Glutamatergic neuron (in vitro differentiated cells): ENCODE measurements around the gene MED26. TPM values are rescaled to one million over a fixed set of nuclear protein-coding genes. Genes with fewer than 3 reads are reported as not detected.
"Not testable (repeated sequence)": the region's sequence is repeated elsewhere in the genome, so short reads cannot be mapped to it uniquely, and the experiment has no call there.

Source experiments
- DNase-seq: peaks from one replicate; pipeline ENCODE4 v3.0.0; 2022
- H3K27ac Mint-ChIP-seq: one replicate; pipeline ENCODE4 v1.8.0; 2020; ENCODE audit warnings: mild to moderate bottlenecking, mixed read lengths, inconsistent platforms; ENCODE audit not compliant: unreplicated experiment
- H3K27me3 Mint-ChIP-seq: one replicate; pipeline ENCODE4 v1.8.0; 2020; ENCODE audit warnings: mild to moderate bottlenecking, moderate library complexity, mixed read lengths, inconsistent platforms; ENCODE audit not compliant: unreplicated experiment
- H3K36me3 Mint-ChIP-seq: one replicate; pipeline ENCODE4 v1.8.0; 2020; ENCODE audit warnings: mild to moderate bottlenecking, mixed read lengths, inconsistent platforms; ENCODE audit not compliant: unreplicated experiment
- H3K4me1 Mint-ChIP-seq: one replicate; pipeline ENCODE4 v1.8.0; 2020; ENCODE audit warnings: mild to moderate bottlenecking, low read depth, mixed read lengths, inconsistent platforms; ENCODE audit not compliant: unreplicated experiment
- H3K4me3 Mint-ChIP-seq: one replicate; pipeline ENCODE4 v1.8.0; 2020; ENCODE audit warnings: mild to moderate bottlenecking, mixed read lengths, inconsistent platforms; ENCODE audit not compliant: unreplicated experiment
- H3K9me3 Mint-ChIP-seq: one replicate; pipeline ENCODE4 v1.8.0; 2020; ENCODE audit warnings: mild to moderate bottlenecking, moderate library complexity, mixed read lengths, inconsistent platforms; ENCODE audit not compliant: unreplicated experiment
- total RNA-seq: library from RNA; stranded (reverse); fragmentation: NEBNext Ultra II Directional; extraction: Animal tissue kit (Norgen Biotek cat#: 25700); gene quantifications from one replicate; pipeline ENCODE4 v1.2.1, GENCODE V29; 2021; ENCODE audit not compliant: unreplicated experiment
- TF ChIP-seq, protein P1 (sequence below): fragments of 200-600 bp; sonication (generic); IDR thresholded peaks from one replicate; pipeline ENCODE4 v1.5.0; 2021; ENCODE audit not compliant: partially characterized antibody, unreplicated experiment

MED26 gene
- total RNA-seq, 1 donor from 2014 or later, result 9.8 TPM

DNA sequence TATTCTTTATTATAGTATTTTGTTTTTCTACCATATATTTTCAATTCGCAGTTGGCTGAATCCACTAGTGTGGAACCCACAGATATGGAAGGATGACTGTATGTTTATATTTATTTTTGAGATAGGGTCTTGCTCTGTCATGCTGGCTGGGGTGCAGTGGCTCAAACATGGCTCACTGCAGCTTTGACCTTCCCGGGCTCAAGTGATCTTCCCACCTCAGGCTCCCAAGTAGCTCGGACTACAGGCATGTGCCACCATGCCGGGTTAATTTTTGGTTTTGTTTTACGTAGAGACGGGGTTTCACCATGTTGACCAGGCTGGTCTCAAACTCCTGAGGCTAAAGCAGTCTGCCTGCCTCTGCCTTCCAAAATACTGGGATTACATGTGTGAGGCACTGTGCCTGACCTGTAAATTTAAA is 65.4 kb downstream of the MED26 start:
- Mint-ChIP-seq H3K9me3 (no peaks in the 10 kb centered on the region), H3K27me3 (no peaks in the 10 kb centered on the region), H3K27ac (no peak overlapping the region), H3K4me3 (no peak overlapping the region), H3K4me1 (no peaks in the 10 kb centered on the region), H3K36me3 (peaks cover 8% of the 10 kb centered on the region)
- TF ChIP-seq, protein P1, sequence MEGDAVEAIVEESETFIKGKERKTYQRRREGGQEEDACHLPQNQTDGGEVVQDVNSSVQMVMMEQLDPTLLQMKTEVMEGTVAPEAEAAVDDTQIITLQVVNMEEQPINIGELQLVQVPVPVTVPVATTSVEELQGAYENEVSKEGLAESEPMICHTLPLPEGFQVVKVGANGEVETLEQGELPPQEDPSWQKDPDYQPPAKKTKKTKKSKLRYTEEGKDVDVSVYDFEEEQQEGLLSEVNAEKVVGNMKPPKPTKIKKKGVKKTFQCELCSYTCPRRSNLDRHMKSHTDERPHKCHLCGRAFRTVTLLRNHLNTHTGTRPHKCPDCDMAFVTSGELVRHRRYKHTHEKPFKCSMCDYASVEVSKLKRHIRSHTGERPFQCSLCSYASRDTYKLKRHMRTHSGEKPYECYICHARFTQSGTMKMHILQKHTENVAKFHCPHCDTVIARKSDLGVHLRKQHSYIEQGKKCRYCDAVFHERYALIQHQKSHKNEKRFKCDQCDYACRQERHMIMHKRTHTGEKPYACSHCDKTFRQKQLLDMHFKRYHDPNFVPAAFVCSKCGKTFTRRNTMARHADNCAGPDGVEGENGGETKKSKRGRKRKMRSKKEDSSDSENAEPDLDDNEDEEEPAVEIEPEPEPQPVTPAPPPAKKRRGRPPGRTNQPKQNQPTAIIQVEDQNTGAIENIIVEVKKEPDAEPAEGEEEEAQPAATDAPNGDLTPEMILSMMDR, result no peak
- DNase-seq, result no peak

DNA sequence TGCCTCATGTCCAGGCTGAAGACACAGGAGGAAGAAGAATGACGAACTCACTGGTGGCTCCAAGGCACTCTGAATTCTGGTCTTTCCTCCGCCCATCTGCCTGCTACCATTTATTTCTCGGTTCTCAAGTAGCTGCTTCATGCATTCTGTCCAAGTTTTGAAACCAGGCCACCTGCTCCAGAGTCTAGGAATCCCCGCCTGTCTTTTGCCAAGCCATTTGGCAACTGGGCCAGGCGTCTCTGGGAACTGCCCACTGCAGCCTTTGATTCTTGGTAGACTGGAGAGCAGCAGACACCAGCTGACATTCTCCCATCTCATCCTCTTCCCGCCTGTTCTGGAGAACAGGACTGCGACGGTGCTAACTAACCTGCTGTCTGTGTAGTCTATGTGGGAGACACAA is 66.6 kb downstream of the MED26 start:
- Mint-ChIP-seq H3K27ac (no peak overlapping the region), H3K4me1 (no peaks in the 10 kb centered on the region), H3K27me3 (no peaks in the 10 kb centered on the region), H3K4me3 (no peak overlapping the region), H3K9me3 (no peaks in the 10 kb centered on the region), H3K36me3 (peaks cover 2% of the 10 kb centered on the region)
- no peak for DNase-seq
- TF ChIP-seq, protein P1, result no peak

DNA sequence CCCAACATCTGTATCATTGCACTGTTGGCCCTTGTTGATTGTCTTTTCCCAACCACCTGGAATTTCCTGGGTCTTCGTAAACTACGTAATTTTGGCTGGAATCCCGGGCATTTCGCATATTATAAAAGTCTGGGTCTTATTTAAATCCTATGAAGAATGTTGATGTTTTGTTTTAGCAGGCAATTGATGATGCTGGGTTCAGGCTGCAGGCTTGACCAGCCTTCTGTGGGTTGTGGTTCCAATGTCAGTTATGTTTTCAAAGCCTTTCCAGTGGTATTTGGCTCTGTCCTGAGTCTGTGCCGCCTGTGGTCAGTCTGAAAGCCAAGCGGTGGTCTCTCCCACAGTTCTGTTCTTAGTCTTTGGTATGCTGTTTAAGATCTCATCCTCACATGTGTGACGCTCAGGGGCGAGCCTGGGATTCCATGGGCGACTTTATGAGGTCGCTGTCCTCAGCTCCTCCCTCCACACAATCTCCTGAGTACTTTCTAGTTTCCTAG is 68.2 kb downstream of the MED26 start:
- H3K36me3 Mint-ChIP-seq, result no peaks in the 10 kb centered on the region
- no peak for DNase-seq
- H3K4me3 Mint-ChIP-seq, result no peak overlapping the region

DNA sequence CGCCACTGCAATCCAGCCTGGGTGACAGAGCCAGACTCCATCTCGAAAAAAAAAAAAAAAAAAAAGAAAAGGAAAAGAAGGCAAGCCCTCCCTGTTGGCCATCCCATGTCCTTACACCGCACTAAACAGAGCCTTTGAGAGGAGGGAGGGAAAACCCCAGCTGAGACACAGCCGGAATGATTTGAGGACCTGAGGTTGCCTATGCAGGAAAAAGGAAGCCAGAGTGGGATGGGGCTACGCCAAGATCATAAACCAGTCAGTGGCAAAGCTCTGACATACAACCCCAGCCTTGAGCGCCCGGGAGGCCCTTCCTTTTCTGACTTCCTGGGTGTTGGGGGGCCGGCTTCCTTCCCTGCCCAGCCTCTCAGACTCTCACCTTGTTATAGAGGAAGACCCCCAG is 73.2 kb downstream of the MED26 start:
- TF ChIP-seq, protein P1, result no peak

More for the DNA sequence above, 68.2 kb downstream of the MED26 start:
- H3K4me1 Mint-ChIP-seq, result no peaks in the 10 kb centered on the region
- H3K27me3 Mint-ChIP-seq, result no peaks in the 10 kb centered on the region
- H3K9me3 Mint-ChIP-seq, result no peaks in the 10 kb centered on the region
- TF ChIP-seq, protein P1, result no peak
- no peak overlapping the region for H3K27ac Mint-ChIP-seq

DNA sequence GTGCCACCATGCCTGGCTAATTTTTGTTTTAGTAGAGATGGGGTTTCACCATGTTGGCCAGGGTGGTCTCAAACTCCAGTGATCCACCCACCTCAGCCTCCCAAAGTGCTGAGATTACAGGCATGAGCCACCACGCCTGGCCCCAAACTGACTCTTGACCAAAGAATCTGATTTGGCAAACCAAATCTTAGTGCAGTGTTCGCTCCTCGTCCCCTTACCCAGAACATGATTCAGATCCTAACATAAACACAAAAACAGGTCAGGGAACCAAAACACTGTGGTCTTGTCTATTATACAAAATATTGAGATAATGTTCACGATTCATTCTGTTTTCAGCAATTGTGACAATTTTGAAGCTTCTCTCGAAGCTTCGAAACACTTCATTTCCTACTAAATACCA is 76.1 kb downstream of the MED26 start:
- H3K4me1 Mint-ChIP-seq, H3K36me3 Mint-ChIP-seq, H3K27ac Mint-ChIP-seq, DNase-seq, H3K9me3 Mint-ChIP-seq, H3K4me3 Mint-ChIP-seq, H3K27me3 Mint-ChIP-seq: not testable (repeated sequence)

More for the DNA sequence above, 73.2 kb downstream of the MED26 start:
- Mint-ChIP-seq H3K27me3 (peaks cover 2% of the 10 kb centered on the region), H3K4me3 (no peak overlapping the region), H3K4me1 (no peaks in the 10 kb centered on the region), H3K36me3 (no peaks in the 10 kb centered on the region), H3K9me3 (no peaks in the 10 kb centered on the region), H3K27ac (no peak overlapping the region)
- no peak for DNase-seq
